ENCODE results near the gene CAT.

CAT gene

GRCh38 chr11:34507156-34507555, 68.4 kb downstream of the CAT start:
- H3K27me3 ChIP-seq (replicated peaks; ENCODE audit: control insufficient read depth, insufficient read depth, low read length) = no peaks in the 10 kb centered on the region
- no peak for TF ChIP-seq CTCF (IDR thresholded peaks at IDR 0.05; ENCODE audit: insufficient read depth, low read length, poor library complexity, severe bottlenecking)
- no peaks in the 10 kb centered on the region for H3K36me3 ChIP-seq (ENCODE audit: control insufficient read depth, insufficient read depth, low read length)
- no peak for DNase-seq (ENCODE audit: extremely low read depth, insufficient read length)
- H3K4me3 ChIP-seq (replicated peaks; ENCODE audit: low read depth, low read length) = no peak overlapping the region

- no peaks in the 10 kb centered on the region for H3K27me3 ChIP-seq (replicated peaks; ENCODE audit: control insufficient read depth, insufficient read depth, low read length)
- DNase-seq (ENCODE audit: extremely low read depth, insufficient read length) = no peak
- no peak for TF ChIP-seq CTCF (IDR thresholded peaks at IDR 0.05; ENCODE audit: insufficient read depth, low read length, poor library complexity, severe bottlenecking)
- H3K36me3 ChIP-seq (ENCODE audit: control insufficient read depth, insufficient read depth, low read length) = no peaks in the 10 kb centered on the region
- H3K4me3 ChIP-seq (replicated peaks; ENCODE audit: low read depth, low read length) = no peak overlapping the region
Measured at GRCh38 chr11:34507610-34508009, 68.9 kb downstream of the CAT start.

- no peak for TF ChIP-seq CTCF (IDR thresholded peaks at IDR 0.05; ENCODE audit: insufficient read depth, low read length, poor library complexity, severe bottlenecking)
- Histone ChIP-seq H3K36me3 (ENCODE audit: control insufficient read depth, insufficient read depth, low read length) (no peaks in the 10 kb centered on the region), H3K27me3 (replicated peaks; ENCODE audit: control insufficient read depth, insufficient read depth, low read length) (no peaks in the 10 kb centered on the region), H3K4me3 (replicated peaks; ENCODE audit: low read depth, low read length) (no peak overlapping the region)
- no peak for DNase-seq (ENCODE audit: extremely low read depth, insufficient read length)
Measured at GRCh38 chr11:34508524-34508923, 69.8 kb downstream of the CAT start.

GRCh38 chr11:34509336-34509876, 70.7 kb downstream of the CAT start:
- TF ChIP-seq CTCF (IDR thresholded peaks at IDR 0.05; ENCODE audit: insufficient read depth, low read length, poor library complexity, severe bottlenecking) = no peak
- H3K36me3 ChIP-seq (ENCODE audit: control insufficient read depth, insufficient read depth, low read length) = no peaks in the 10 kb centered on the region
- no peak for DNase-seq (ENCODE audit: extremely low read depth, insufficient read length)
- no peaks in the 10 kb centered on the region for H3K27me3 ChIP-seq (replicated peaks; ENCODE audit: control insufficient read depth, insufficient read depth, low read length)
- H3K4me3 ChIP-seq (replicated peaks; ENCODE audit: low read depth, low read length) = no peak overlapping the region

- no peak overlapping the region for H3K4me3 ChIP-seq (replicated peaks; ENCODE audit: low read depth, low read length)
- no peaks in the 10 kb centered on the region for H3K36me3 ChIP-seq (ENCODE audit: control insufficient read depth, insufficient read depth, low read length)
- no peak for TF ChIP-seq CTCF (IDR thresholded peaks at IDR 0.05; ENCODE audit: insufficient read depth, low read length, poor library complexity, severe bottlenecking)
- DNase-seq (ENCODE audit: extremely low read depth, insufficient read length) = no peak
- H3K27me3 ChIP-seq (replicated peaks; ENCODE audit: control insufficient read depth, insufficient read depth, low read length) = no peaks in the 10 kb centered on the region
Measured at GRCh38 chr11:34510218-34510617, 71.5 kb downstream of the CAT start.

- Histone ChIP-seq H3K36me3 (ENCODE audit: control insufficient read depth, insufficient read depth, low read length) (no peaks in the 10 kb centered on the region), H3K4me3 (replicated peaks; ENCODE audit: low read depth, low read length) (no peak overlapping the region), H3K27me3 (replicated peaks; ENCODE audit: control insufficient read depth, insufficient read depth, low read length) (no peaks in the 10 kb centered on the region)
- no peak for TF ChIP-seq CTCF (IDR thresholded peaks at IDR 0.05; ENCODE audit: insufficient read depth, low read length, poor library complexity, severe bottlenecking)
- no peak for DNase-seq (ENCODE audit: extremely low read depth, insufficient read length)
Measured at GRCh38 chr11:34510673-34511072, 71.9 kb downstream of the CAT start.

All from GM06990 (cell line).